Measurements from ENCODE around the gene ZNF267.
"Not testable (repeated sequence)": the region's sequence is repeated elsewhere in the genome, so short reads cannot be mapped to it uniquely, and the experiment has no call there.

Gene ZNF267

GRCh38 chr16:31873556-31874365 is at the start of gene ZNF267:
Gene ZNF267, plus strand, starts transcription at chr16:31873807. Its CDS starts 160 bp downstream, at chr16:31873967.
- peak; percentile 95 for DNase-seq (ENCODE audit: low spot score)

- DNase-seq (ENCODE audit: low spot score), result no peak
These were observed 40.6 kb upstream of the ZNF267 start for GRCh38 chr16:31833047-31833446.

GRCh38 chr16:31836396-31836795 is 37.2 kb upstream of the ZNF267 start:
- not testable (repeated sequence) for DNase-seq (ENCODE audit: low spot score)

- no peak for DNase-seq (ENCODE audit: low spot score)
These were observed 30.7 kb upstream of the ZNF267 start for GRCh38 chr16:31842864-31843263.

GRCh38 chr16:31848572-31848971 is 25.0 kb upstream of the ZNF267 start:
- DNase-seq (ENCODE audit: low spot score), result not testable (repeated sequence)

- no peak for DNase-seq (ENCODE audit: low spot score)
These were observed 20.3 kb upstream of the ZNF267 start for GRCh38 chr16:31853291-31853690.

- no peak for DNase-seq (ENCODE audit: low spot score)
These were observed 13.1 kb upstream of the ZNF267 start for GRCh38 chr16:31860508-31860907.

GRCh38 chr16:31861455-31861854 is 12.2 kb upstream of the ZNF267 start:
- no peak for DNase-seq (ENCODE audit: low spot score)

- DNase-seq (ENCODE audit: low spot score), result no peak
These were observed 10.8 kb upstream of the ZNF267 start for GRCh38 chr16:31862761-31863160.

- DNase-seq (ENCODE audit: low spot score), result no peak
These were observed 5.4 kb upstream of the ZNF267 start for GRCh38 chr16:31868164-31868563.

- peak; percentile 85 for DNase-seq (ENCODE audit: low spot score)
These were observed 4.9 kb upstream of the ZNF267 start for GRCh38 chr16:31868691-31869167.

GRCh38 chr16:31869511-31870201 is 4.0 kb upstream of the ZNF267 start:
- DNase-seq (ENCODE audit: low spot score), result peak; percentile 94

GRCh38 chr16:31870809-31871208 is 2.8 kb upstream of the ZNF267 start:
- peak; percentile 55 for DNase-seq (ENCODE audit: low spot score)

- no peak for DNase-seq (ENCODE audit: low spot score)
These were observed 2.1 kb upstream of the ZNF267 start for GRCh38 chr16:31871510-31871909.

GRCh38 chr16:31872201-31872600 is 1.4 kb upstream of the ZNF267 start:
- DNase-seq (ENCODE audit: low spot score), result no peak

- DNase-seq (ENCODE audit: low spot score), result peak; percentile 67
These were observed 932 bp downstream of the ZNF267 start for GRCh38 chr16:31874366-31875111.

GRCh38 chr16:31875112-31875803 is 1.7 kb downstream of the ZNF267 start:
- no peak for DNase-seq (ENCODE audit: low spot score)

GRCh38 chr16:31875928-31876547 is 2.4 kb downstream of the ZNF267 start:
- DNase-seq (ENCODE audit: low spot score), result no peak

GRCh38 chr16:31876951-31877828 is 3.6 kb downstream of the ZNF267 start:
- DNase-seq (ENCODE audit: low spot score), result peak; percentile 92

- no peak for DNase-seq (ENCODE audit: low spot score)
These were observed 4.5 kb downstream of the ZNF267 start for GRCh38 chr16:31877876-31878642.
